ENCODE results near the gene FRAS1.
"Not testable (repeated sequence)": the region's sequence is repeated elsewhere in the genome, so short reads cannot be mapped to it uniquely, and the experiment has no call there.

Gene FRAS1, protein sequence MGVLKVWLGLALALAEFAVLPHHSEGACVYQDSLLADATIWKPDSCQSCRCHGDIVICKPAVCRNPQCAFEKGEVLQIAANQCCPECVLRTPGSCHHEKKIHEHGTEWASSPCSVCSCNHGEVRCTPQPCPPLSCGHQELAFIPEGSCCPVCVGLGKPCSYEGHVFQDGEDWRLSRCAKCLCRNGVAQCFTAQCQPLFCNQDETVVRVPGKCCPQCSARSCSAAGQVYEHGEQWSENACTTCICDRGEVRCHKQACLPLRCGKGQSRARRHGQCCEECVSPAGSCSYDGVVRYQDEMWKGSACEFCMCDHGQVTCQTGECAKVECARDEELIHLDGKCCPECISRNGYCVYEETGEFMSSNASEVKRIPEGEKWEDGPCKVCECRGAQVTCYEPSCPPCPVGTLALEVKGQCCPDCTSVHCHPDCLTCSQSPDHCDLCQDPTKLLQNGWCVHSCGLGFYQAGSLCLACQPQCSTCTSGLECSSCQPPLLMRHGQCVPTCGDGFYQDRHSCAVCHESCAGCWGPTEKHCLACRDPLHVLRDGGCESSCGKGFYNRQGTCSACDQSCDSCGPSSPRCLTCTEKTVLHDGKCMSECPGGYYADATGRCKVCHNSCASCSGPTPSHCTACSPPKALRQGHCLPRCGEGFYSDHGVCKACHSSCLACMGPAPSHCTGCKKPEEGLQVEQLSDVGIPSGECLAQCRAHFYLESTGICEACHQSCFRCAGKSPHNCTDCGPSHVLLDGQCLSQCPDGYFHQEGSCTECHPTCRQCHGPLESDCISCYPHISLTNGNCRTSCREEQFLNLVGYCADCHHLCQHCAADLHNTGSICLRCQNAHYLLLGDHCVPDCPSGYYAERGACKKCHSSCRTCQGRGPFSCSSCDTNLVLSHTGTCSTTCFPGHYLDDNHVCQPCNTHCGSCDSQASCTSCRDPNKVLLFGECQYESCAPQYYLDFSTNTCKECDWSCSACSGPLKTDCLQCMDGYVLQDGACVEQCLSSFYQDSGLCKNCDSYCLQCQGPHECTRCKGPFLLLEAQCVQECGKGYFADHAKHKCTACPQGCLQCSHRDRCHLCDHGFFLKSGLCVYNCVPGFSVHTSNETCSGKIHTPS (N-terminal part only)

DNA sequence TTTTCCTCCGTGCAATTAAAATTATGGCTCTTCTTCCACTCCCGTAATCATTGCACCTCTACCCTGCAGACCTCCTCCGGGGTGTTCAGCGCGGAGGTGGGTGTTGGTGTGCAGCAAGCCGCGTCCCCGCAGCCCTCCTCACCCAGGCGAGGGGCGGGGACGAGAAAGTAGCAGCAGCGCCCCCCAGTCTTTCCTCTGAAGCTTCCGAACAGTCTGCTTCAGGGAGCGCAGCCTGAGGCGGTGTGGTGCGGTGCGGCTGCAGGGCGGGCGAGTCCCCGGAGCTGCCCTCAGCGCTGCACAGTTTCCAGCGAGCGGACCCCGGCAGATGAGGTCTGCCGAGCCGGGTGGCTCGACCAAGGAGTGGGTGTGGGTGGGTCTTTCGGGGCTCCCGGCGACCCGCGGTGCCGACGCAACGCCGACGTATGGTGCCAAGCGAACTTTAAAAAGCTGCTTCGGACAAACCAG lies at the start of gene FRAS1:
Gene FRAS1 (plus strand): TSS at position 189 of the 465 bp plus-strand sequence. CDS start 687 bp downstream, outside the sequence.
- FAIRE-seq, result no peak

DNA sequence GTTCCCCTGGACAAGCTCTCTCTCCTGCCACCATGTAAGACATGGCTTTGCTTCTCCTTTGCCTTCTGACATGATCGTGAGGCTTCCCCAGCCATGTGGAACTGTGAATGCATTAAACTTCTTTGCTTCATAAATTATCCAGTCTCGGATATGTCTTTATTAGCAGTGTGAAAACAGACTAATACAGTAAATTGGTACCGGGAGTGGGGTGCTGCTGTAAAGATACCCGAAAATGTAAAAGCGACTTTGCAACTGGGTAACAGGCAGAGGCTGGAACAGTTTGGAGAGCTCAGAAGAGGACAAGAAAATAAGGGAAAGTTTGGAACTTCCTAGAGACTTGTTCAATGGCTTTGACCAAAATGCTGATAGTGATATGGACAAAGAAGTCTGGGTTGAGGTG lies 46.1 kb upstream of the FRAS1 start:
- not testable (repeated sequence) for FAIRE-seq

DNA sequence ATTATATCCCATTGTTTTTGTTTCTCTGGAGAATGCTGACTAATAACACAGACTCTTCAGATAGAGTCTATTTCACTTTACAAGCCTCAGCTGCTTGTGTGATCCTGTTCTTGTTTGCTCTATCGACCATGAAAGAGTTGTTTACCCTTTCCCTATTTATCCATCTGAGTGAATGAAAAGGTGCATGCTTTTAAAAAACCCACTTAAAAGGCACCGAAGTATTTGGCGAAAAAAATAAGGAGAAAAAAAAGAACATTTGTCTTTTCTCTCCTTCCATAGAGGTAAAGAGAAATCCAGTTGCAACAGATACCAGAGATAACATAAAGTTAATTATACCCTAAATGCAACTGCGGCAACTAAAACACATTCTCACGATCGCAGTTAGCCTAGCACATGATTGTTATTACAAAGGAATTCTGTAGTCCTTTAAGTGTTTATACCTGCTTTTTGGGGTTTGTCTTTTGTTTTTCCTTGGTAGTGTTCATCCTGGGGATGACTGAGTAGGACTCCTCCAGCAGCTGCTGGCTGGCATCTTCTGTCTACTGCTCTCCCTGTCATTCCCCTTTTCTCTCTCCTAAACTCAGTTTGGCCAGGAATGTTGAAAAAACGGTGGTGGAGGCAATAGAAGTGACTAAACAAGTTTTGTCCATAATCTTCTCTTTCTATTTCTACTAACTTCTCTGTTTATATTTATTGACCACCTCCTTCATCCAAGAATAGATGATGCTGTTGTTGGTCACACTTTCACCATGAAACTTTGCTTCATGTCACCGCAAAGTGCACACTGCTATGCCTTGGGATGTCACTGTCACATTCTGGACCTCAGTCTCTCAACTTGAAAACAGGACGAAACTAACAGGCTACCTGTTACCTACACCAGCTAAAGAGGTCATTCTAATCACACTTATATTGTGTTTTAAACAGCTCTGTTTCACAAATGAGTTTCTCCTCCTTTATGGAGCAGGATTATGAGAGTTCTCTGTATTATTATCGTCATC lies 41.9 kb upstream of the FRAS1 start:
- no peak for FAIRE-seq

DNA sequence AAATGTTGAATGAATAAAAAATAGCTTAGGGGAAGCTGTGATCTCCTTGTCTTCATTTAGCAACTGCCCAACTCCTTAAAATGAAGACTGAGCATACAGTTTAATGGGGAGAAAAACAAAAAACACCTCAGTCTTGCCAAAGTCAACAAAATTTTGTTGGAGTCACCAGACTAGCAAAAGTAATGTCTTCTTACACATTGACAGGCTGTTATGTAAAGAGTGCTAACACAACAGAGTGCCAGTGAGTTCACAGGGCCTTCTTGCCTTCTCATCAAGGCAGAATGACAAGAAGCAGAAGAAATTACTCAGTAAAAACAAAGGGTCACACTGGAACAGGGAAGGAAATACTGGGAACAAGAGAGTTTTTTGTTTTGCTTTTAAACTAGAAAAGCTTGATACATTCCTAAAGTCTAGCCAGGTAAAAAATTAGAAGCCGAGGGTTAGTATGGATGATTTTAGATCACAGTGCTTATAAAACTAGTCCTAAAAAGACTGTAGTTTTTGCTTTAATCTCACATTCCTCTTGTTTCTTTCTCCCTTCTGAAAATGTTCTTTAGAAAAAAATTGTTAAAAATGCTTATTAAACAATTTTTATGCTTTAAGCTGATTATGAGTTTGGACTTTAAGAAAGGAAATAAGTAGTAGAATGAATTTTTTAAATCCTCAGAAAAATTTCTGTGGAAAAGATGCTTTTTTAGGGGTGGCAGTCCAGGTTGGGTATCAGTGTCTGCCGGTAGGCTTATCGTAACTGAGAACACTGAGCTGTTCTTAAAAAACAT lies 38.7 kb upstream of the FRAS1 start:
- no peak for FAIRE-seq

- FAIRE-seq, result no peak
These were observed 37.7 kb upstream of the FRAS1 start for GRCh38 chr4:78019414-78019813.

- FAIRE-seq, result no peak
These were observed 36.4 kb upstream of the FRAS1 start for GRCh38 chr4:78020677-78021076.

GRCh38 chr4:78022517-78022916 lies 34.6 kb upstream of the FRAS1 start:
- no peak for FAIRE-seq

DNA sequence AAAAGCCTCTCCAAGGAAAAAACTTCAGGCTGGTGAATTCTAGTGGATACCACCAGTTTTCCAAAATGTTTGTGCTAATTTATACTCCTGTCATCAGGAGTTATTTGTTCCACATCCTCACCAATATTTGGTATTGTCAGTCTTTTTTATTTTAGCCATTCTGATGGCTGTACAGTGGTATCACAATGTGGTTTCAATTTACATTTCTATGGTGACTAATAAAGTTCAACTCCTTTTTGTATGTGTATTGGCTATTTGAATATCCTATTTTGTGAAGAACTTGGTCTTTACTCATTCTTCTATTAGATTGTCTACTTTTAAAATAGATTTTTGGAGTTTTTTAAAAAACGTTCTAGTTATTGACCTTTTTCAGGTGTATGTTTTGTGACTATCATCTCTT lies 33.0 kb upstream of the FRAS1 start:
- FAIRE-seq, result no peak

DNA sequence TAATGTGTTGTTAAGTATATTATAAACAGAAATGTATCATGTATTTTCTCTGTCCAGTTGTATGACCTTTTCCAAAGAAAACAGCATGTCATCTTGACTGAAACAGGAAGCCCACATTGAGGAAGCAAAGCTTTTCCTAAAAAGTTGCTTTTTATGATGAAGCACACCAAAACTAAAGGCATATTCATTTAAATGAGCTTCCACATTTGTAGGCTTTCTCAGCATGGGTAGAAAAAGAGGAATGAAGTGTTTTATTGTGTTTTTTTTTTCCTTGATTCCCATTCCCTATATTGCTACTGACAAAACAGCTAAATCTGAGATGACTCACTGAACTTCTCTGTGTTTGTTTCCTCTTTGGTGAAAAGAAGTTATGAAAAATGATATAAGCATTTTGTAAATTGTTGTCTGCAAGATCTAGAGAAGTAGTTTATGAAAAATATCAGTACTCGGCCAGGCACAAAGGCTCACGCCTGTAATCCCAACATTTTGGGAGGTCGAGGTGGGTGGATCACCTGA lies 32.5 kb upstream of the FRAS1 start:
- no peak for FAIRE-seq

DNA sequence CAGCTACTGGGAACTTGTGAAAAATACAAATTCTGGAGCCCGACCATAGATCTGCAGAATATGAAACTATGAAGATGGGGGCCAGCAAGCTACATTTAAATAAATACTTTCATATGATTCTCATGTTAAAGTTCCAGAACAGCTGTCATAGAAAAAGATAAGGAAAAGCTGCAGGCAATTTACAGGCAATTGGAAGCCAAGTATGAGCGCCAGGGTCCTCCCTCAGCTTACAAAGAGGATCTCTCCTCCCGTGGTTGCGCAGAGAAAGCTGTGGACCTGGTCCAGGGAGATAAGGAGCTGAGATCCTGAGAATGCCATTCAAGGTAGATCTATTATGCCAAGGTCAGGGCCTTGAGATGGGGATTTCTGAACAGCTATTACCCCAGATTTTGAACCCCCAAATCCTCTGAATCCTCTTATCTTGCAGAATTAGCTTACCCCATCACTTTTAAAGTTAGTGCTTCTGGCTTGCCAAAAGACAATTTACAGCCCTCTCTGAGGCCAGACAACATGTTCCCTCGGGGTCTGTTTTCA lies 25.6 kb upstream of the FRAS1 start:
- no peak for FAIRE-seq

GRCh38 chr4:78032446-78032845 lies 24.7 kb upstream of the FRAS1 start:
- FAIRE-seq, result no peak

DNA sequence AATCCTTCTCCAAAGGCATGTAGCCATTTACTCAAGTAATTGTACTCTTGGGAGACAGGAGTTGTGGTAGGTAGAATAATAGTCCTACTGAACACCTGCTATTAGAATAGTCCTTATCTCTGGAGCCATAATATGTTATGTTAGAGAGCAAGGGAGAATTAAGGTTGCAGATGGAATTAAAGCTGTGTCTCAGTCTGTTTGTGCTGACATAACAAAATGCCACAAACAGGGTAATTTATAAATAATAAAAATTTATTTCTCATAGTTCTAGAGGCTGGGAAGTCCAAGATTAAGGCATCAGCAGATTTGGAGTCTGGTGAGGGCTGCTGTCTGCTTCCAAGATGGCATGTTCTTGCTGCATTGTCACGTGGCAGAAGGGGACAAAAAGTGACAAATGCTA lies 24.2 kb upstream of the FRAS1 start:
- FAIRE-seq, result no peak

- FAIRE-seq, result no peak
These were observed 23.3 kb upstream of the FRAS1 start for GRCh38 chr4:78033861-78034260.

GRCh38 chr4:78038704-78039103 lies 18.4 kb upstream of the FRAS1 start:
- no peak for FAIRE-seq

DNA sequence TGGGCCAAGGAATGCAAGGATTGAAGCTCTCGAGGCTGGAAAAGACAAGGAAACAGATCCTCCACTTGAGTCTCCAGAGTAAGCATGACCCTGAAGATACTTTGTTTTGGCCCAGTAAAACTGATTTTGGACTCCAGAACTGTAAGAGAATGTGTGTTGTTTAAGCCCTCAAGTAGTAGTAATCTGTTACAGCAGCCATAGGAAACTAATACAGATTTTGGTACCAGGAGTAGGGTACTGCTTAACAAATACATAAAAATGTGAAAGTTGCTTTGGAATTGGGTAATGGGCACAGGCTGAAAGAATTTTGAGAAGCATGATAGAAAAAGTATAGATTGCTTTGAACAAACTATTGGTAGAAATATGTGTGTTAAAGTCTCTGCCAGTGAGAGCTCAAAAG lies 17.4 kb upstream of the FRAS1 start:
- no peak for FAIRE-seq

DNA sequence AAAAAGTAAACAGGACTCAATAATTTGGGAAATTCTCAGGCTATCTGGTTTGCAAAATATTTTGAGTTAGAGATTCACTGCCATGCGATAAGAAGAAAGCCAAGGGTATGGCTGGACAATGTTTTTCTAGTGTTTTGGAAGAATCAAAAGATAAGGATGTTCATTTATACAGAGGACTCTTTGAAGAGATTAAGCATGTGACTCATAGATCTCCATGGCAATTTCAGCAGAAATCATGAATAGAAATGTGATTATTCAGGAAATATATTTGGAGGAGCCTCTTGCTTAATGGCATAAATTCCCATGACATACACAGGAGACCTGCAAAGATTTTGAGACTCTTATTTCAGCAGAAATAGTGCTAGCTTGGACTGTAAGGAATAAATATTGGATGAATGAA lies 16.7 kb upstream of the FRAS1 start:
- FAIRE-seq, result no peak

GRCh38 chr4:78047366-78047765 lies 9.8 kb upstream of the FRAS1 start:
- no peak for FAIRE-seq

DNA sequence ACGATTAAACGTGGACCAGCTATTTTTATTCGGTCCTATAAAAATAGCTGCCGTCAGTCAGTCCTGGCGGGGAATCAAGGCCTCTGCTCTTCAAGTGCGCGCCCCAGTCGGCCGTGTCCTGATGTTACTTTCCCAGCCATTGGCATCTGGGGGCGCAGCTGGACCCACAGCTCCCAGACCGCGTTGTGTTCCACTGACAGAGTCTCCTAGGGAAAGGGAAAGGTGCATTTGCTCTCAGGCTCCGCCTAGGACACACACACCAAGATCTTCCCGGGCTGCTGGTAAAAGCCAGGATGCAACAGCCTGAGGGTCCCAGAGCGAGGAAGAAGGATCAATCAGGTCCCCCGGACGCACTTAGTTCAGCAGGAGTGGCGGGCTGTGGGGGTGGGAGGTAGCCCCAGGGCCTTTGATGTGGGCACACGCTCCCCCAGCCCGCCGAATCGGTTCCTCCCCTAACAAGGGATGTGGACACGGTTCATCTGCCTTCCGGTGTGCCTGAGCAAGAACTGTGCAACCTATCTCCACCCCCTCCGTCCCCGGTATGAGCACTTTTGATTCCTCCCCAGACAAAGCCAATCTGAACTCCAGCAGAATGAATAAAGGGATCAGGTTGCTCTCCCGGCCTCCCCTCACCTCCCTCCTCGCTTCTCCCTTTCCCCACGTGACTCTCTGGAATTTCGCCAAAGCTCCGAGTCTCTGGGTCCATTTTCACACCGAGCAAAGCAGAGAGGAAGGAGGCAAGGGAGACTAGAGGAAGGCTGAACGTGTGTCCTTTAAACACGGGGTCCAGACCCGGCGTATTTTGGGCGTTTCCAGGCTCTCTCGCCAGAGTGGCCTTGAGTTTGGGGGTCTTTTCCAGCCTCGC lies 626 bp upstream of the FRAS1 start:
- no peak for FAIRE-seq

All from A204.1 (cell line).